GM23338 (cell line): ENCODE results near the gene NDUFS7.

Experiments used
- CREB1 ChIP-seq: fragments of 250-450 bp; sonication (Bioruptor Pico); IDR thresholded peaks from 2 replicates; pipeline ENCODE4 v1.5.0; 2020; ENCODE audit warnings: low read depth, mild to moderate bottlenecking, moderate library complexity
- CTCF ChIP-seq, 2 experiments: fragments of 200-600 bp in 1 of 2; sonication (generic) in 1 of 2; conservative IDR thresholded peaks; 2 replicates each; pipeline versions ENCODE4 v1.5.1 to v1.6.1; 2016 to 2017; ENCODE audit warnings: antibody characterized with exemption in 2 of 2, low read depth in 2 of 2, mild to moderate bottlenecking in 2 of 2, moderate library complexity in 1 of 2
- ETS1 ChIP-seq: IDR thresholded peaks from 2 replicates; pipeline ENCODE4 v1.6.1; 2016; ENCODE audit warnings: antibody characterized with exemption
- EZH2 ChIP-seq: fragments of 200-600 bp; sonication (generic); IDR thresholded peaks from one replicate; pipeline ENCODE4 v1.8.0; 2017; ENCODE audit warnings: antibody characterized with exemption, mild to moderate bottlenecking, low read depth; ENCODE audit not compliant: unreplicated experiment
- EZH2phosphoT487 ChIP-seq: fragments of 200-600 bp; sonication (generic); IDR thresholded peaks from one replicate; pipeline ENCODE4 v1.8.1; 2018; ENCODE audit warnings: antibody characterized with exemption; ENCODE audit not compliant: unreplicated experiment
- JUNB ChIP-seq: IDR thresholded peaks from one replicate; pipeline ENCODE4 v1.6.1; 2016; ENCODE audit warnings: antibody characterized with exemption; ENCODE audit not compliant: unreplicated experiment
- NANOG ChIP-seq: IDR thresholded peaks from 2 replicates; pipeline ENCODE4 v1.6.1; 2016; ENCODE audit warnings: antibody characterized with exemption, borderline replicate concordance
- POLR2AphosphoS5 ChIP-seq: IDR thresholded peaks from 2 replicates; pipeline ENCODE4 v1.6.1; 2016; ENCODE audit warnings: antibody characterized with exemption, low read depth
- REST ChIP-seq: IDR thresholded peaks from one replicate; pipeline ENCODE4 v1.6.1; 2018; ENCODE audit warnings: antibody characterized with exemption; ENCODE audit not compliant: unreplicated experiment
- STAT1 ChIP-seq: IDR thresholded peaks from one replicate; pipeline ENCODE4 v1.6.1; 2016; ENCODE audit warnings: antibody characterized with exemption; ENCODE audit not compliant: unreplicated experiment
- ZNF462 ChIP-seq: fragments of 250-450 bp; sonication (Bioruptor Pico); IDR thresholded peaks from 2 replicates; pipeline ENCODE4 v1.5.0; 2020; ENCODE audit warnings: mild to moderate bottlenecking, moderate library complexity

GRCh38 chr19:1366296-1366695, 17.4 kb upstream of the NDUFS7 start:
- TF ChIP-seq CTCF (conservative IDR thresholded peaks at IDR 0.05; ENCODE audit: low read depth in 2 of 2) (no peak), EZH2 (no peak), EZH2phosphoT487 (no peak), REST (no peak), POLR2AphosphoS5 (no peak), JUNB (no peak), NANOG (no peak), CREB1 (CRISPR knock-in tag) (no peak), ZNF462 (no peak), STAT1 (no peak), ETS1 (no peak)
